Neuronal stem cell (in vitro differentiated cells): ENCODE results near the gene PPP1R2B.

ENCODE experiments used
- DNase-seq: peaks from one replicate; pipeline ENCODE4 v3.0.0-alpha.2; 2013; ENCODE audit warnings: low spot score
- H2AFZ ChIP-seq: one replicate; pipeline ENCODE4 v1.6.1; 2013; ENCODE audit warnings: mild to moderate bottlenecking, low read length, inconsistent platforms
- H2AK5ac ChIP-seq: 2 replicates; pipeline ENCODE4 v1.6.1; 2013; ENCODE audit warnings: low read depth, mild to moderate bottlenecking, inconsistent platforms, low read length, moderate library complexity, mixed read lengths
- H2BK120ac ChIP-seq: 2 replicates; pipeline ENCODE4 v1.6.1; 2013; ENCODE audit warnings: low read depth, mild to moderate bottlenecking, inconsistent platforms, low read length, moderate library complexity, mixed read lengths
- H2BK12ac ChIP-seq: one replicate; pipeline ENCODE4 v1.6.1; 2013; ENCODE audit warnings: low read length, inconsistent platforms
- H2BK15ac ChIP-seq: 2 replicates; pipeline ENCODE4 v1.6.1; 2013; ENCODE audit warnings: mild to moderate bottlenecking, low read length, inconsistent platforms, mixed read lengths
- H2BK5ac ChIP-seq: one replicate; pipeline ENCODE4 v1.6.1; 2013; ENCODE audit warnings: inconsistent platforms, mild to moderate bottlenecking, low read length, moderate library complexity
- H3K14ac ChIP-seq: one replicate; pipeline ENCODE4 v1.6.1; 2013; ENCODE audit warnings: low read length, inconsistent platforms
- H3K18ac ChIP-seq: 2 replicates; pipeline ENCODE4 v1.6.1; 2013; ENCODE audit warnings: low read length, inconsistent platforms
- H3K23ac ChIP-seq: 2 replicates; pipeline ENCODE4 v1.6.1; 2013; ENCODE audit warnings: low read depth, mild to moderate bottlenecking, mixed read lengths, low read length, inconsistent platforms; ENCODE audit not compliant: poor library complexity
- H3K27ac ChIP-seq: replicated peaks from 3 replicates; pipeline ENCODE4 v1.5.1; 2013; ENCODE audit warnings: low read length, inconsistent platforms
- H3K27me3 ChIP-seq, 3 experiments: 2 replicates each; pipeline ENCODE4 v1.6.1; 2013; ENCODE audit warnings: low read length in 3 of 3, mild to moderate bottlenecking in 2 of 3, inconsistent platforms in 1 of 3, low read depth in 1 of 3, mixed read lengths in 1 of 3, moderate library complexity in 1 of 3; ENCODE audit not compliant: control insufficient read depth in 3 of 3, insufficient read depth in 3 of 3
- H3K36me3 ChIP-seq, 2 donors: replicated peaks in 1 of 2; 2 replicates each; pipeline ENCODE4 v1.6.1; 2013; ENCODE audit warnings: low read length in 2 of 2; ENCODE audit not compliant: control insufficient read depth in 2 of 2, insufficient read depth in 2 of 2
- H3K4ac ChIP-seq: 2 replicates; pipeline ENCODE4 v1.6.1; 2013; ENCODE audit warnings: inconsistent platforms, mild to moderate bottlenecking, low read length, moderate library complexity
- H3K4me1 ChIP-seq, 2 donors: 1 replicate in 1 of 2; 2 replicates in 1 of 2; pipeline ENCODE4 v1.6.1; 2013; ENCODE audit warnings: low read length in 2 of 2, low read depth in 1 of 2; ENCODE audit not compliant: control insufficient read depth in 2 of 2, insufficient read depth in 1 of 2
- H3K4me2 ChIP-seq: one replicate; pipeline ENCODE4 v1.6.1; 2013; ENCODE audit warnings: mild to moderate bottlenecking, low read length, inconsistent platforms; ENCODE audit not compliant: insufficient read depth, poor library complexity, severe bottlenecking
- H3K4me3 ChIP-seq, 2 donors: 2 replicates each; pipeline ENCODE4 v1.5.1; 2013; ENCODE audit warnings: low read length in 2 of 2, mild to moderate bottlenecking in 2 of 2, inconsistent platforms in 1 of 2, moderate library complexity in 1 of 2
- H3K79me1 ChIP-seq: one replicate; pipeline ENCODE4 v1.6.1; 2013; ENCODE audit warnings: low read depth, mild to moderate bottlenecking, inconsistent platforms, low read length, moderate library complexity
- H3K9ac ChIP-seq: one replicate; pipeline ENCODE4 v1.6.1; 2013; ENCODE audit warnings: mild to moderate bottlenecking, low read depth, low read length, inconsistent platforms; ENCODE audit not compliant: poor library complexity
- H3K9me3 ChIP-seq, 2 donors: replicated peaks in 1 of 2; 2 replicates each; pipeline versions ENCODE3 to v1.6.1; 2013; ENCODE audit warnings: low read length in 2 of 2, mild to moderate bottlenecking in 2 of 2, inconsistent platforms in 1 of 2, low read depth in 1 of 2, mixed read lengths in 1 of 2, moderate library complexity in 1 of 2; ENCODE audit not compliant: control insufficient read depth in 2 of 2, insufficient read depth in 1 of 2
- H4K8ac ChIP-seq: one replicate; pipeline ENCODE4 v1.6.1; 2013; ENCODE audit warnings: low read depth, mild to moderate bottlenecking, inconsistent platforms, low read length, moderate library complexity
- H4K91ac ChIP-seq: one replicate; pipeline ENCODE4 v1.6.1; 2013; ENCODE audit warnings: low read length, low read depth, mild to moderate bottlenecking, inconsistent platforms; ENCODE audit not compliant: poor library complexity
- WGBS, 2 donors: extraction: QIAGEN DNeasy Blood & Tissue Kit; methylation state at CpG; one replicate each; pipeline ENCODE4 v1.1.7; 2013; ENCODE audit warnings: missing lambda C conversion rate in 2 of 2, mixed read lengths in 1 of 2; ENCODE audit not compliant: insufficient read length in 2 of 2, insufficient replicate concordance in 1 of 2; ENCODE audit errors: extremely low coverage in 2 of 2; 5-methylcytosine and 5-hydroxymethylcytosine counted together

The PPP1R2B gene

GRCh38 chr5:156834916-156835315, 15.2 kb upstream of the PPP1R2B start:
- no peaks in the 10 kb centered on the region for H3K9me3 ChIP-seq
- no peak overlapping the region for H3K14ac ChIP-seq
- no peak overlapping the region for H2BK120ac ChIP-seq
- no peak overlapping the region for H3K23ac ChIP-seq
- H3K27ac ChIP-seq, result no peak overlapping the region
- DNase-seq, result no peak
- H3K27me3 ChIP-seq, result no peaks in the 10 kb centered on the region
- no peak overlapping the region for H3K4me2 ChIP-seq
- H4K91ac ChIP-seq, result no peak overlapping the region
- H3K4me1 ChIP-seq, result no peaks in the 10 kb centered on the region
- no peak overlapping the region for H2AK5ac ChIP-seq
- H3K4me3 ChIP-seq, result no peak overlapping the region
- no CpG with 5 or more reads among the region's 6 CpGs for WGBS, 2 donors
- no peak overlapping the region for H2AFZ ChIP-seq
- no peak overlapping the region for H3K4ac ChIP-seq
- no peak overlapping the region for H2BK5ac ChIP-seq
- no peak overlapping the region for H3K18ac ChIP-seq
- no peaks in the 10 kb centered on the region for H3K36me3 ChIP-seq
- no peak overlapping the region for H2BK15ac ChIP-seq
- H4K8ac ChIP-seq, result no peak overlapping the region
- no peak overlapping the region for H2BK12ac ChIP-seq
- H3K9ac ChIP-seq, result no peak overlapping the region
- H3K79me1 ChIP-seq, result no peaks in the 10 kb centered on the region

GRCh38 chr5:156835905-156836304, 14.2 kb upstream of the PPP1R2B start:
- WGBS, 2 donors, result no CpG with 5 or more reads among the region's 3 CpGs

GRCh38 chr5:156836846-156837245, 13.2 kb upstream of the PPP1R2B start:
- no peak overlapping the region for H3K4me3 ChIP-seq
- no peaks in the 10 kb centered on the region for H3K27me3 ChIP-seq
- H2BK120ac ChIP-seq, result no peak overlapping the region
- H4K8ac ChIP-seq, result no peak overlapping the region
- no peak overlapping the region for H2BK5ac ChIP-seq
- H3K9me3 ChIP-seq, result no peaks in the 10 kb centered on the region
- H2BK12ac ChIP-seq, result no peak overlapping the region
- no peak overlapping the region for H3K18ac ChIP-seq
- H4K91ac ChIP-seq, result no peak overlapping the region
- no CpG with 5 or more reads among the region's 3 CpGs for WGBS, 2 donors
- no peak for DNase-seq
- H3K27ac ChIP-seq, result no peak overlapping the region
- no peak overlapping the region for H3K14ac ChIP-seq
- H3K9ac ChIP-seq, result no peak overlapping the region
- H3K4ac ChIP-seq, result no peak overlapping the region
- no peaks in the 10 kb centered on the region for H3K79me1 ChIP-seq
- no peak overlapping the region for H2BK15ac ChIP-seq
- no peak overlapping the region for H3K4me2 ChIP-seq
- H2AFZ ChIP-seq, result no peak overlapping the region
- no peak overlapping the region for H3K23ac ChIP-seq
- H2AK5ac ChIP-seq, result no peak overlapping the region
- H3K4me1 ChIP-seq, result no peaks in the 10 kb centered on the region
- no peaks in the 10 kb centered on the region for H3K36me3 ChIP-seq

More at GRCh38 chr5:156835905-156836304, 14.2 kb upstream of the PPP1R2B start:
- H3K9me3 ChIP-seq, result no peaks in the 10 kb centered on the region
- H2BK12ac ChIP-seq, result no peak overlapping the region
- H3K4me1 ChIP-seq, result no peaks in the 10 kb centered on the region
- no peaks in the 10 kb centered on the region for H3K79me1 ChIP-seq
- DNase-seq, result no peak
- H4K8ac ChIP-seq, result no peak overlapping the region
- no peak overlapping the region for H3K23ac ChIP-seq
- no peak overlapping the region for H2BK15ac ChIP-seq
- H2BK5ac ChIP-seq, result no peak overlapping the region
- no peak overlapping the region for H3K9ac ChIP-seq
- H3K36me3 ChIP-seq, result no peaks in the 10 kb centered on the region
- H3K27ac ChIP-seq, result no peak overlapping the region
- H3K27me3 ChIP-seq, result no peaks in the 10 kb centered on the region
- no peak overlapping the region for H2AK5ac ChIP-seq
- no peak overlapping the region for H3K4ac ChIP-seq
- no peak overlapping the region for H3K4me2 ChIP-seq
- no peak overlapping the region for H2AFZ ChIP-seq
- H2BK120ac ChIP-seq, result no peak overlapping the region
- no peak overlapping the region for H3K18ac ChIP-seq
- H3K14ac ChIP-seq, result no peak overlapping the region
- H3K4me3 ChIP-seq, result no peak overlapping the region
- no peak overlapping the region for H4K91ac ChIP-seq

GRCh38 chr5:156838961-156839360, 11.1 kb upstream of the PPP1R2B start:
- no peak overlapping the region for H2AFZ ChIP-seq
- no peak overlapping the region for H3K4me2 ChIP-seq
- H3K23ac ChIP-seq, result no peak overlapping the region
- H3K9me3 ChIP-seq, result no peaks in the 10 kb centered on the region
- WGBS, 2 donors, result no CpG with 5 or more reads among the region's 5 CpGs
- H4K91ac ChIP-seq, result no peak overlapping the region
- DNase-seq, result no peak
- no peak overlapping the region for H2BK15ac ChIP-seq
- H2AK5ac ChIP-seq, result no peak overlapping the region
- H3K36me3 ChIP-seq, result no peaks in the 10 kb centered on the region
- no peak overlapping the region for H3K14ac ChIP-seq
- H3K27me3 ChIP-seq, result no peaks in the 10 kb centered on the region
- no peak overlapping the region for H2BK5ac ChIP-seq
- H3K4me1 ChIP-seq, result no peaks in the 10 kb centered on the region
- no peak overlapping the region for H2BK120ac ChIP-seq
- no peak overlapping the region for H2BK12ac ChIP-seq
- H3K79me1 ChIP-seq, result no peaks in the 10 kb centered on the region
- H3K4ac ChIP-seq, result no peak overlapping the region
- H3K27ac ChIP-seq, result no peak overlapping the region
- no peak overlapping the region for H3K4me3 ChIP-seq
- H3K18ac ChIP-seq, result no peak overlapping the region
- H4K8ac ChIP-seq, result no peak overlapping the region
- H3K9ac ChIP-seq, result no peak overlapping the region
